Endothelial cell of umbilical vein (primary cell): ENCODE data around the gene NRF1. TPM values are rescaled to one million over a fixed set of nuclear protein-coding genes. Genes with fewer than 3 reads are reported as not detected.

Experiments
- BruUV-seq: library from RNA; stranded (reverse); fragments of 400-500 nt; replicated peaks from 2 replicates; lab custom pipeline; 2021; lab: Mats Ljungman, UMichigan
- CTCF ChIA-PET: fragments of 300-600, 350-600 bp; sonication (Branson Sonifier 250); formaldehyde crosslinking; loops from one replicate; lab custom pipeline; 2021; ENCODE audit warnings: antibody characterized with exemption, inconsistent platforms; lab: Charles Lee
- POLR2A ChIA-PET: fragments of 300-600, 350-600 bp; sonication (Branson Sonifier 250); formaldehyde crosslinking; loops from one replicate; lab custom pipeline; 2021; ENCODE audit warnings: antibody characterized with exemption, inconsistent platforms; lab: Charles Lee
- DNase-seq: peaks from one replicate; pipeline ENCODE4 v3.0.0-alpha.2; 2011; ENCODE audit warnings: low read depth, low spot score
- FAIRE-seq: peaks from 2 replicates; lab custom pipeline; 2011; peaks lifted over from hg19 to GRCh38; lab: Jason Lieb, UNC
- H2AFZ ChIP-seq: 2 replicates; pipeline ENCODE4 v1.6.0; 2012; ENCODE audit warnings: low read depth, low read length, control low read depth, inconsistent platforms
- H3K27ac ChIP-seq: 2 replicates; pipeline ENCODE4 v1.5.1; 2011; ENCODE audit warnings: low read depth, mild to moderate bottlenecking, control low read depth, low read length, moderate library complexity; ENCODE audit not compliant: insufficient read depth
- H3K27me3 ChIP-seq, 2 experiments: 2 replicates each; pipeline versions ENCODE4 v1.6.0 to v1.6.1; 2011; ENCODE audit warnings: low read length in 2 of 2, mixed read lengths in 1 of 2; ENCODE audit not compliant: control insufficient read depth in 2 of 2, insufficient read depth in 2 of 2
- H3K36me3 ChIP-seq, 2 experiments: 2 replicates in 1 of 2; 3 replicates in 1 of 2; pipeline ENCODE4 v1.5.1; 2011; ENCODE audit warnings: low read length in 2 of 2, mild to moderate bottlenecking in 1 of 2, moderate library complexity in 1 of 2; ENCODE audit not compliant: control insufficient read depth in 2 of 2, insufficient read depth in 2 of 2; ENCODE audit errors: extremely low read depth in 1 of 2
- H3K4me1 ChIP-seq: 3 replicates; pipeline ENCODE4 v1.5.1; 2011; ENCODE audit warnings: mild to moderate bottlenecking, low read length; ENCODE audit not compliant: control insufficient read depth, insufficient read depth; ENCODE audit errors: extremely low read depth
- H3K4me2 ChIP-seq: 2 replicates; pipeline ENCODE4 v1.6.1; 2011; ENCODE audit warnings: low read length, control low read depth, mixed read lengths; ENCODE audit not compliant: insufficient read depth
- H3K4me3 ChIP-seq, 3 experiments: fragments of 200-600 bp in 1 of 3; sonication (generic), shearing (Covaris generic) in 1 of 3; replicated peaks in 1 of 3; 2 replicates each; pipeline ENCODE4 v1.5.1; 2011 to 2016; ENCODE audit warnings: control low read depth in 3 of 3, low read length in 3 of 3, mild to moderate bottlenecking in 2 of 3, inconsistent platforms in 1 of 3, low read depth in 1 of 3, moderate library complexity in 1 of 3; ENCODE audit not compliant: insufficient read depth in 1 of 3
- H3K79me2 ChIP-seq: 2 replicates; pipeline ENCODE4 v1.6.0; 2012; ENCODE audit warnings: low read length, inconsistent platforms; ENCODE audit not compliant: control insufficient read depth, insufficient read depth
- H3K9ac ChIP-seq: replicated peaks from 2 replicates; pipeline ENCODE3; 2011; ENCODE audit warnings: low read length, control low read depth; ENCODE audit not compliant: insufficient read depth; ENCODE audit errors: extremely low read depth
- H3K9me1 ChIP-seq: replicated peaks from 3 replicates; pipeline ENCODE4 v1.6.0; 2011; ENCODE audit warnings: mild to moderate bottlenecking, low read length; ENCODE audit not compliant: control insufficient read depth, insufficient read depth; ENCODE audit errors: extremely low read depth
- H3K9me3 ChIP-seq: replicated peaks from 2 replicates; pipeline ENCODE4 v1.5.1; 2012; ENCODE audit warnings: low read length, inconsistent platforms; ENCODE audit not compliant: control insufficient read depth, insufficient read depth
- H4K20me1 ChIP-seq: replicated peaks from 2 replicates; pipeline ENCODE3; 2011; ENCODE audit warnings: mild to moderate bottlenecking, low read length; ENCODE audit not compliant: control insufficient read depth, insufficient read depth; ENCODE audit errors: extremely low read depth
- EZH2 ChIP-seq: IDR thresholded peaks from 2 replicates; pipeline ENCODE4 v1.6.1; 2012; ENCODE audit warnings: borderline replicate concordance, low read depth, mild to moderate bottlenecking, moderate library complexity, low read length, inconsistent platforms; ENCODE audit not compliant: severe bottlenecking
- FOS ChIP-seq: IDR thresholded peaks from 2 replicates; pipeline ENCODE4 v1.6.1; 2011; ENCODE audit warnings: mild to moderate bottlenecking, low read length, moderate library complexity, borderline replicate concordance; ENCODE audit not compliant: insufficient read depth
- GATA2 ChIP-seq: IDR thresholded peaks from 2 replicates; pipeline ENCODE4 v1.7.0; 2011; ENCODE audit warnings: low read depth, mild to moderate bottlenecking, moderate library complexity, mixed read lengths, low read length; ENCODE audit not compliant: insufficient read length, insufficient read depth
- JUN ChIP-seq: IDR thresholded peaks from 2 replicates; pipeline ENCODE4 v1.6.1; 2011; ENCODE audit warnings: borderline replicate concordance, low read depth; ENCODE audit not compliant: insufficient read length, insufficient read depth
- MYC ChIP-seq: IDR thresholded peaks from one replicate; pipeline ENCODE4 v1.6.1; 2011; ENCODE audit warnings: mild to moderate bottlenecking, low read depth, low read length
- POLR2A ChIP-seq: IDR thresholded peaks from 2 replicates; pipeline ENCODE4 v1.6.1; 2012; ENCODE audit warnings: low read depth, mild to moderate bottlenecking, control low read depth, low read length
- POLR2AphosphoS5 ChIP-seq: IDR thresholded peaks from 2 replicates; pipeline ENCODE4 v1.6.1; 2012; ENCODE audit warnings: low read depth, mild to moderate bottlenecking, control low read depth, low read length, moderate library complexity; ENCODE audit not compliant: insufficient read depth
- dilution Hi-C: fragments of 300-500 bp; cut with MboI; formaldehyde crosslinking; loops from one replicate; pipeline ENCODE4 v1.15.0; 2019; ENCODE audit warnings: low sequenced_read_pairs; ENCODE audit not compliant: extremely low pct_ligation_motif_present
- intact Hi-C: fragments of 100-400 bp; cut with micrococcal nuclease; formaldehyde crosslinking; loops from one replicate; pipeline ENCODE4 v1.10.0; 2022
- polyA plus RNA-seq, 4 experiments: library from polyadenylated mRNA; depleted of rRNA in 3 of 4; stranded (reverse) in 3 of 4; unstranded in 1 of 4; fragments of >200 nt; gene quantifications; 2 replicates each; pipeline versions ENCODE4 v1.2.1 to v1.2.3, GENCODE V29; 2011 to 2012; ENCODE audit warnings: missing spikeins in 1 of 4
- total RNA-seq: library from RNA; stranded (reverse); gene quantifications from 2 replicates; pipeline ENCODE4 v1.2.3, GENCODE V29; 2021
- TF ChIP-seq, protein P1 (sequence below), 2 donors: IDR thresholded peaks; 1 replicate in 1 of 2; 2 replicates in 1 of 2; pipeline ENCODE4 v1.5.1; 2011; ENCODE audit warnings: low read length in 2 of 2, mild to moderate bottlenecking in 2 of 2, moderate library complexity in 2 of 2, control low read depth in 1 of 2, inconsistent platforms in 1 of 2, low read depth in 1 of 2; ENCODE audit not compliant: insufficient read depth in 1 of 2; ENCODE audit errors: extremely low read depth in 1 of 2
- TF ChIP-seq, protein P2 (sequence below): IDR thresholded peaks from 2 replicates; pipeline ENCODE4 v1.6.1; 2011; ENCODE audit not compliant: insufficient read depth, insufficient read length

NRF1 gene
- total and polyA plus RNA-seq, 2 donors (not counting 3 experiments of a cell fraction or from before 2014, with no cell fraction given) = 14.6 to 20.3 TPM

DNA sequence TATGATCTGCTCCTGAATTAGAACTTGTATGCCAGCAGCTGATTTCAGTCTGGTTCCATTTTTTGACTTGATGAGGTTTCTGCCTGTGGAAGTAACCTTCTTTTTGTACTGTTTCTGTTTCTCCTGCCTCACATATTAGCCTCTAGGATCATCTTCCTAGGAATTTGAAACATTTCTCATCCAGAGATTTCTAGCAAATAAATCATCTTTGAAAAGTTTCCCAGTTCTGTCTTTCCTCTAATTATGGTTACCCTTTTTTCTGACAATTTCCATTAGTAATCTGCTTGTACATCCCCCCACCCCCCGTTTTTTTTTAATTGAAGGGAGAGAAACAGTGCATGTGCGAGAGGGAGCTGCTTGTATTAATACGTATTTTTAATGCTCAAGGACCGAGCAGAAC is 92.2 kb downstream of the NRF1 start:
- Histone ChIP-seq H3K9me1 (no peaks in the 10 kb centered on the region), H3K27me3 (no peaks in the 10 kb centered on the region), H3K9ac (no peak overlapping the region), H3K9me3 (no peaks in the 10 kb centered on the region), H2AFZ (no peak overlapping the region), H3K4me3 (no peak overlapping the region), H3K79me2 (no peaks in the 10 kb centered on the region), H3K4me2 (no peak overlapping the region), H3K4me1 (no peaks in the 10 kb centered on the region), H3K36me3 (peaks cover 0 to 2% of the 10 kb centered on the region in 2 experiments), H4K20me1 (no peaks in the 10 kb centered on the region), H3K27ac (no peak overlapping the region)
- intact Hi-C loops (no loop called here), dilution Hi-C loops (no loop called here)
- TF ChIP-seq POLR2A (no peak), MYC (no peak), GATA2 (no peak), POLR2AphosphoS5 (no peak), FOS (no peak), EZH2 (no peak), JUN (no peak)
- TF ChIP-seq, protein P1, sequence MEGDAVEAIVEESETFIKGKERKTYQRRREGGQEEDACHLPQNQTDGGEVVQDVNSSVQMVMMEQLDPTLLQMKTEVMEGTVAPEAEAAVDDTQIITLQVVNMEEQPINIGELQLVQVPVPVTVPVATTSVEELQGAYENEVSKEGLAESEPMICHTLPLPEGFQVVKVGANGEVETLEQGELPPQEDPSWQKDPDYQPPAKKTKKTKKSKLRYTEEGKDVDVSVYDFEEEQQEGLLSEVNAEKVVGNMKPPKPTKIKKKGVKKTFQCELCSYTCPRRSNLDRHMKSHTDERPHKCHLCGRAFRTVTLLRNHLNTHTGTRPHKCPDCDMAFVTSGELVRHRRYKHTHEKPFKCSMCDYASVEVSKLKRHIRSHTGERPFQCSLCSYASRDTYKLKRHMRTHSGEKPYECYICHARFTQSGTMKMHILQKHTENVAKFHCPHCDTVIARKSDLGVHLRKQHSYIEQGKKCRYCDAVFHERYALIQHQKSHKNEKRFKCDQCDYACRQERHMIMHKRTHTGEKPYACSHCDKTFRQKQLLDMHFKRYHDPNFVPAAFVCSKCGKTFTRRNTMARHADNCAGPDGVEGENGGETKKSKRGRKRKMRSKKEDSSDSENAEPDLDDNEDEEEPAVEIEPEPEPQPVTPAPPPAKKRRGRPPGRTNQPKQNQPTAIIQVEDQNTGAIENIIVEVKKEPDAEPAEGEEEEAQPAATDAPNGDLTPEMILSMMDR (IDR thresholded peaks at IDR 0.05; ENCODE audit: extremely low read depth in 1 of 2, insufficient read depth in 1 of 2, low read depth in 1 of 2, low read length in 2 of 2) = no peak
- TF ChIP-seq, protein P2, sequence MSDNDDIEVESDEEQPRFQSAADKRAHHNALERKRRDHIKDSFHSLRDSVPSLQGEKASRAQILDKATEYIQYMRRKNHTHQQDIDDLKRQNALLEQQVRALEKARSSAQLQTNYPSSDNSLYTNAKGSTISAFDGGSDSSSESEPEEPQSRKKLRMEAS = no peak
- no TSS peak for BruUV-seq
- ChIA-PET POLR2A (no interaction called here), CTCF (interaction anchor here (1.7 kb wide), 1 partner anchor 14 kb away, joined by 4 read pairs; no protein-coding TSS in a partner anchor)
- FAIRE-seq (no peak), DNase-seq (no peak)
